ENCODE measurements around the gene S1PR2.
A peak's percentile ranks its signal among the peaks of the same experiment; 100 is the strongest.

S1PR2 gene, protein sequence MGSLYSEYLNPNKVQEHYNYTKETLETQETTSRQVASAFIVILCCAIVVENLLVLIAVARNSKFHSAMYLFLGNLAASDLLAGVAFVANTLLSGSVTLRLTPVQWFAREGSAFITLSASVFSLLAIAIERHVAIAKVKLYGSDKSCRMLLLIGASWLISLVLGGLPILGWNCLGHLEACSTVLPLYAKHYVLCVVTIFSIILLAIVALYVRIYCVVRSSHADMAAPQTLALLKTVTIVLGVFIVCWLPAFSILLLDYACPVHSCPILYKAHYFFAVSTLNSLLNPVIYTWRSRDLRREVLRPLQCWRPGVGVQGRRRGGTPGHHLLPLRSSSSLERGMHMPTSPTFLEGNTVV

DNA sequence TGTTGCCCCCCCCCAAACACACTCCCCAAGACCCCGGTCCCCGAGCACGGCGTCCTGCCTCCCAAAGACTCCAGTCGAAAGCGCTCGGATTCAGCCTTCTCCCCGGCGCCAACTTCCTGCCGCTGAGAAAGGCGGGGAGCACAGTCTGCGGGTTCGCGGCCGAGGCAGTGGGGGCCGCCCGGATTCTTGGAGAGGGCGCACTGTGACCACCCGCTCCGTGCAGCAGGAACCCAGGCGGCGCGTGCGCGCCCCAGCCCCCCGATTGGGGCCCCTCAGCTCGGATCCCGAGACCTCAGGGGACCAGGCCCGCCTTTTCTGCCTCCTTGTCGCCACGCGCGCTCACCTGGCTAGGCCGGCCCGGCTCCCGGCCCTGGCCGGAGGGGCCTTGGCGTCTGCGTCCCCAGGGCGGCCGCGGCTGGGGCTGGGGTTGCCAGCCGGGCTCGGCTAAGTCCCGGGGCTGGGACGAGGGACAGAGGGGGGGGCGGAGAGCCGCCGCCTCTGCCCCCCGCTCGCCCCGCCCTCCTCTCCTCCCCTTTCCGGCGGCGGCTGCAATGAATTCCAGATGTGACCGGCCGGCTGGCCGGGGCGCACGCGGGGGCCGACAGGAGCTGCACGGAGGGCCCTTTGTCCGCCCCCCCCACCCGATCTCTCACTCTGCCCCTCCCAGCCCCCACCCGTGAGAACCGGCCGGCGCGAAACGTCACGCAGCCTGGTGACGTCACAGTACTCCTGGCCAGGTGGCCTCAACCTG is at the start of gene S1PR2:
Gene S1PR2 (minus strand): TSS at position 471 of the 751 bp plus-strand sequence. CDS start 6,426 bp downstream, outside the sequence.
- peak; percentile 50 for DNase-seq

GRCh38 chr19:10279737-10280442 is 48.8 kb upstream of the S1PR2 start:
- DNase-seq = no peak

DNA sequence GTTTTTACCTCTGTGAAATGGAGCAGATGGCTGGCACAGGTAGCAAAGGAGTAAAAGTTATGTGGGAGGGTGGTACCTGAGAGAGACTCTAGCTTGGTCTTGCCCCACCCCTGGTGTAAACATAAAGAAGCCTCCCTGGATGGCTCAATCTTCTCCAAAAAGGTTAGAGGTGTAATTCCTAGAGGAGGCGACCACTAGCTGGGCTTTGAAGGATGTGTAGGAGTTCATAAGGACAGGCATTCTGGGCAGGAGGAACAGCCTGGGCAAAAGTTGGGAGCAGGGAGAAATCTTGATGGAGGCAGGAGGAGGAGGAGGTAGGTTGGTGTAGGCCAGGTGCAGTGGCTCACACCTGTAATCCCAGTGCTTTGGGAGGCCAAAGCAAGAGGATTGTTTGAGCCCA is 47.8 kb upstream of the S1PR2 start:
- DNase-seq = no peak

- no peak for DNase-seq
Measured at GRCh38 chr19:10277795-10278589, 46.9 kb upstream of the S1PR2 start.

- no peak for DNase-seq
Measured at GRCh38 chr19:10274589-10274988, 43.5 kb upstream of the S1PR2 start.

DNA sequence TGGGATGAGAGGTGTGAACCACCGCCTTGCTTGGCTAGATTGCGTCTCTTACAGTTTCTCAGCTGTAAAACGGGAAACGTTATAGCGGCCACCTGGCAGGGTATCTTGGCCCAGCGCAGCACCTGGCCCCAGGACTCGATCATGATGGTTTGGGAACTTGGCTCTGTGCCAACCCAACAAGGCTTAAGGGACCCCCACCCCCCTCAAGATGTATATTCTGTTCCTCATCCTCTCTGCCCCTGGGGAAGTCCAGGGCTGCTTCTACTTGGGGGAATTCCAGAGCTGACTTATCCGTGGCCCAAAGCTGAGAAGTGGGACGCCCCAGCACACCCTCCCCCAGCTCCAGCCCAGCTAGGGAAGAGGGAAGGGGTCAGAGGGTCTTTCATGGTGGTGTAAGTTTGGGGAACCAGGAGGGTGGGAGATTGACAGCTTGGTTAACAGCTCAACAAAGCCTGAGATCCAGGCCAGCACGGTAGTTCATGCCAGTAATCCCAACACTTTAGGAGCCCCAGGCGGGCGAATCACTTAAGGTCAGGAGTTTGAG is 40.5 kb upstream of the S1PR2 start:
- DNase-seq = no peak

- DNase-seq = peak; percentile 87
Measured at GRCh38 chr19:10270616-10271394, 39.7 kb upstream of the S1PR2 start, which contains the start of gene ICAM1. Gene ICAM1 (plus strand): TSS chr19:10271120. CDS start chr19:10271160, 40 bp downstream.

- DNase-seq = peak; percentile 89
Measured at GRCh38 chr19:10270180-10270615, 39.1 kb upstream of the S1PR2 start.

DNA sequence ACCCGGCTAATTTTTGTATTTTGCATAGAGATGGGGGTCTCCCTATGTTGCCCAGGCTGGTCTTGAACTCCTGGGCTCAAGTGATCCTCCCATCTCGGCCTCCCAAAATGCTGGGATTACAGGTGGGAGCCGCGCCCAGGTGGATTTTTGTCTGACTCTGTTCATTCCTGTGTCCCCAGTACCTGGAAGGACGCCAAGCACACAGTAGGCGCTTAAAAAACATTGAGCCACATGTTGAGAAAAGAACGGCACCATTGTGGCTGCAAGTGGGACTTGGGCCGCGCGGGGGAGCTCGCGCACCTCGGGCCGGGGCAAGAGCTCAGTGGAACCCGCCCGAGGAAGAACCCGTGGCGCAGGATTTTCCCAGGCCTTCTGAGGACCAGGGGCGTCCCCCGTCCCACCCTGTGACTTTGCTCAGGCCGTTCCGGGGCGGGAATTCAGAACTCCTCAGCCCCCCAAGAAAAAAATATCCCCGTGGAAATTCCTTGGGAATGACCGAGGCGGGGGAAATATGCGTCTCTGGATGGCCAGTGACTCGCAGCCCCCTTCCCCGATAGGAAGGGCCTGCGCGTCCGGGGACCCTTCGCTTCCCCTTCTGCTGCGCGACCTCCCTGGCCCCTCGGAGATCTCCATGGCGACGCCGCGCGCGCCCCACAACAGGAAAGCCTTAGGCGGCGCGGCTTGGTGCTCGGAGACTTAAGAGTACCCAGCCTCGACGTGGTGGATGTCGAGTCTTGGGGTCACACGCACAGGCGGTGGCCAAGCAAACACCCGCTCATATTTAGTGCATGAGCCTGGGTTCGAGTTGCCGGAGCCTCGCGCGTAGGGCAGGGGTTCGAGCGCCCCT is 38.4 kb upstream of the S1PR2 start:
- DNase-seq = peak; percentile 84

- no peak for DNase-seq
Measured at GRCh38 chr19:10268071-10268470, 36.9 kb upstream of the S1PR2 start.

DNA sequence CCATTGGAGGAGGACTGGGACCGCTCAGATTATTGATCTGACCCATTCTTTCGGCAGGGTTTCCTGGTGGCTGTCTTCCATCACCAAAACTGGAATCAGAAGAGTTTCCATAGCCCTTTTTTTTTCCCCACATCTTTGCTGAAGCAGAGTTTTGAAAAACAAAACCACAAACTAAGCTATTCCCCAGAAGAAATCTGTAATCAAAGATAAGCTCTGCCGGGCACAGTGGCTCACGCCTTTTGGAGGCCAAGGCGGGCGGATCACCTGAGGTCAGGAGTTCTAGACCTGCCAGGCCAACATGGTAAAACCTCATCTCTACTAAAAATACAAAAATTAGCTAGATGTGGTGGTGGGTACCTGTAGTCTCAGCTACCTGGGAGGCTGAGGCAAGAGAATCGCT is 35.6 kb upstream of the S1PR2 start:
- no peak for DNase-seq

DNA sequence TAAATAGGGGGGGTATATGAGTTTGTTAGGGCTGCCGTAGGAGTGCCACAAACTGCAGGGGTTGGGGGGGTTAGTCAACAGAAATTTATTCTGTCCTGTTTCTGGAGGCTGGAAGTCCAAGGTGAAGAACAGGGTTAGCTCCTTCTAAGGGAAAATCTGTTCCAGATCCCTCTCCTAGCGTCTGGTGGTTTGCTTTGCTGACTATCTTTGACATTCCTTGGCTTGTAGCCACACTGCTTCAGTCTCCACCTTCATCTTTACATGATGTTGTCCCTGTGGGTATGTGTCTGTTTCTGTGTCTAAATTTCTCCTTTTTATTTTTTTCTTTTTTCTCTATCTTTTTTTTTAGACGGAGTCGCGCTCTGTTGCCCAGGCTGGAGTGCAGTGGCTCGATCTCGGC is 31.6 kb upstream of the S1PR2 start:
- DNase-seq = no peak

- DNase-seq = no peak
Measured at GRCh38 chr19:10260141-10260584, 29.0 kb upstream of the S1PR2 start.

GRCh38 chr19:10259162-10259905 is 28.2 kb upstream of the S1PR2 start:
- peak; percentile 64 for DNase-seq

DNA sequence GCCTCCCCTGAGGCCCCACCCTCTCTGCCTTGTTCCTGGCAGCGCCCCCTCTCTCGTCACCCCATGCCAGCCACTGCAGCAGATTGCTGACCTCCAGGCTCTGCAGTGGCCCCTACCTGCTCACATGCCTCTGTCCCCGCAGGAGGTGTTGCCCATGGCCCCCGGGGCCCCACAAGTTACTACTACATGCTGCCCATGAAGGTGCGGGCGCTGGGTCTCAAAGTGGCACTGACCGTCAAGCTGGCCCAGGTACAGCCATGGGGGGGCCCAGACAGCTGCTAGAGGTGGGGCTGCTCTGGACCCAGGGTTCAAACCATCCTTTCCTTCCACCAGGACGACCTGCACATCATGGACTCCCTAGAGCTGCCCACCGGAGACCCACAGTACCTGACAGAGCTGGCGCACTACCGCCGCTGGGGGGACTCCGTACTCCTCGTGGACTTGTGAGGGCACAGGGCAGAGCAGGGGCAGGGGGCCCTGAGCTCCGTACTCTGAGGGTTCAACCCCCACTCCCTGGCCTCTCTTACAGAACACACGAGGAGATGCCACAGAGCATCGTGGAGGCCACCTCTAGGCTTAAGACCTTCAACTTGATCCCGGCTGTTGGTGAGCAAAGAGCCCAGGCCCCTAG is 27.1 kb upstream of the S1PR2 start:
- DNase-seq = no peak

DNA sequence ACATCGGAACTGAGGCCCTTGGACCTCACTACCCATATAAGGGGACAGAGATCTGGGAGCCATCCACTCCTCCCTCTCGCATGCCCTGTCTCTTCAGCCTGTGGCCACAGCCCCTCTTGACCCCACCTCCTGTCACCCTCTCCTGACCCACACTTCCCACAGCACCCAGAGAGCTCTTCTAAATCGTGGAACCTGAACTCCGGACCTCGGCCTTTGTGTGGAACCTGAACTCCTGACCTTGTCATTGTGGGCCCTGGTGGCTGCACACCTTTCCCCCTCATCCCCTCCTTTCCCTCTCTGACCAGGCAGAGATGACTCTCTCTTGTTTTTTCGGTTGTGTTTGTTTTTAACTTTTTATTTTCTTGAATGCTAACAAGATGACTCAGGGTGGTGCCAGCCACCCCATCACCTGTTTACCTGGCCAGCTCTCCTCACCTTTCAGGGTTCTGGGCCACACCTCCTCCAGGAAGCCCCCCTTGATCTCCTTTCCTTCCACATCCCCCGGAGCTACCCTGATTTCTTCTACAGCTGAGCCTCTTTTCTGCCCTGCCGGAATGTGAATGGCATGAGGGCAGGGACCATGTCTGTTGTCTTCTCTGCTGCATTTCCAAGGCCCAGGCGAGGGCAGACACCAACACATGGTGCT is 26.0 kb upstream of the S1PR2 start:
- DNase-seq = no peak

GRCh38 chr19:10256551-10256950 is 25.4 kb upstream of the S1PR2 start:
- no peak for DNase-seq

DNA sequence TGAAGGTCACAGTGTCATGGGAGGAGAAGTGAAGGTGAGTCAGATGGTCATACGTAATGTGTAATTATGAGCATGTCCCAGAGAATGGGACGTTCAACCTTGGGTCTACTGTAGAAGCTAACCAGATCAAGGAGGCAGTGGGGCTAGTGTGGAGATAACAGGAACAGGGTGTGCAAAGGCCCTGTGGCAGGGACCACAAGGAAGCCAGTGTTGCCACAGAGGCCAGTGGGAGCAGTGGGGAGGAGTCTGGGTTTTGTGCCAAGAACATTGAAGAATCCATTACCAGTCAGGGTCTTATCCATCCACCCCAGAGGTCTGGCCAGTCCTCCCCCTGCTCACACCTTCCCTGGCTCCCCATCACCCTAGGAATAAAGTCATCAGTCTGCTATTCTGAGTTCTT is 24.2 kb upstream of the S1PR2 start:
- no peak for DNase-seq

DNA sequence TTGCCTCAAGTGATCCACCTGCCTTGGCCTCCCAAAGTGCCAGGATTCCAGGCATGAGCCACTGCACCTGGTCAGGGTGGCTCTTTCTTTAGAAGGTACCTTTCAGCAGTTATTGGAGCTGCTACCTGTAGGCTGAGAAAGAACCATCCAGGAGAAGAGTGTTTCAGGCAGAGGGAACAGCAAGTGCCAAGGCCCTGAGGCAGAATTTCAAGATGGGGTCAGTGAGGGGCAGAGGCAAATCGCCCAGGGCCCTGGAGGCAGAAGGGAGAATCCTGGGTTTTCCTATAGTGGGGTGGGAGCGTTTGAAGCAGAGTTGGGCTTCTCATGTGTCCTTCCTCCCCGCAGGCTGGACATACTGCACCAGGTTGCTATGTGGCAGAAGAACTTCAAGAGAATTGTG is 23.1 kb upstream of the S1PR2 start:
- no peak for DNase-seq

All from NK-92 treated with Interleukin-12 subunit alpha and Interleukin-12 subunit beta, amount 100 ng/mL, for 24 hours (cell line).